NCI-H774 (cell line): ENCODE results near the gene SLC66A3.

ENCODE experiments used
- DNase-seq: peaks from one replicate; lab custom pipeline; 2025; lab: John Stamatoyannopoulos, UW

SLC66A3 gene

GRCh38 chr2:11155381-11156035, at the start of gene SLC66A3:
Gene SLC66A3 (plus strand): TSS chr2:11155467. CDS start chr2:11155547, 80 bp downstream.
- peak; percentile 88 for DNase-seq

GRCh38 chr2:11109002-11109401, 46.3 kb upstream of the SLC66A3 start:
- DNase-seq: no peak

- no peak for DNase-seq
Measured at GRCh38 chr2:11112870-11113428, 42.3 kb upstream of the SLC66A3 start.

- no peak for DNase-seq
Measured at GRCh38 chr2:11117776-11118175, 37.5 kb upstream of the SLC66A3 start.

GRCh38 chr2:11118761-11119160, 36.5 kb upstream of the SLC66A3 start:
- DNase-seq: no peak

- DNase-seq: no peak
Measured at GRCh38 chr2:11121099-11121822, 34.0 kb upstream of the SLC66A3 start.

- DNase-seq: no peak
Measured at GRCh38 chr2:11121823-11122155, 33.5 kb upstream of the SLC66A3 start.

- DNase-seq: no peak
Measured at GRCh38 chr2:11122380-11122779, 32.9 kb upstream of the SLC66A3 start.

GRCh38 chr2:11123001-11123809, 32.1 kb upstream of the SLC66A3 start:
- DNase-seq: no peak

- peak; percentile 77 for DNase-seq
Measured at GRCh38 chr2:11123856-11124759, 31.2 kb upstream of the SLC66A3 start.

GRCh38 chr2:11124760-11125068, 30.6 kb upstream of the SLC66A3 start:
- no peak for DNase-seq

GRCh38 chr2:11127761-11128160, 27.5 kb upstream of the SLC66A3 start:
- DNase-seq: no peak

GRCh38 chr2:11128243-11128951, 26.9 kb upstream of the SLC66A3 start:
- DNase-seq: no peak

GRCh38 chr2:11129598-11130449, 25.4 kb upstream of the SLC66A3 start:
- peak; percentile 71 for DNase-seq

- no peak for DNase-seq
Measured at GRCh38 chr2:11131166-11131920, 23.9 kb upstream of the SLC66A3 start.

- no peak for DNase-seq
Measured at GRCh38 chr2:11132036-11132671, 23.1 kb upstream of the SLC66A3 start.

- no peak for DNase-seq
Measured at GRCh38 chr2:11133238-11133935, 21.9 kb upstream of the SLC66A3 start.

GRCh38 chr2:11133936-11134320, 21.3 kb upstream of the SLC66A3 start:
- DNase-seq: no peak
